Measurements from ENCODE around the gene OXSM. TPM values are rescaled to one million over a fixed set of nuclear protein-coding genes. Genes with fewer than 3 reads are reported as not detected.

OXSM gene
- total and polyA plus RNA-seq, 2 donors (not counting 3 experiments of a cell fraction or from before 2014, with no cell fraction given): 8.1 to 9.0 TPM

GRCh38 chr3:25820816-25821486 lies 31.1 kb downstream of the OXSM start:
- Histone ChIP-seq H3K4me3 (replicated peaks in 1 of 3; ENCODE audit: insufficient read depth in 1 of 3, low read depth in 1 of 3, low read length in 3 of 3) (no peak overlapping the region), H3K4me2 (ENCODE audit: insufficient read depth, low read length) (no peak overlapping the region), H3K27me3 (ENCODE audit: control insufficient read depth in 2 of 2, insufficient read depth in 2 of 2, low read length in 2 of 2) (peaks cover 0 to 2% of the 10 kb centered on the region in 2 experiments), H2AFZ (ENCODE audit: low read depth, low read length) (peak overlapping the region; percentile 3), H3K79me2 (ENCODE audit: control insufficient read depth, insufficient read depth, low read length) (no peaks in the 10 kb centered on the region), H3K9me1 (replicated peaks; ENCODE audit: control insufficient read depth, extremely low read depth, insufficient read depth, low read length) (no peaks in the 10 kb centered on the region), H3K4me1 (ENCODE audit: control insufficient read depth, extremely low read depth, insufficient read depth, low read length) (peaks cover 3% of the 10 kb centered on the region), H3K36me3 (ENCODE audit: control insufficient read depth in 2 of 2, extremely low read depth in 1 of 2, insufficient read depth in 2 of 2, low read length in 2 of 2) (no peaks in the 10 kb centered on the region), H3K9me3 (replicated peaks; ENCODE audit: control insufficient read depth, insufficient read depth, low read length) (no peaks in the 10 kb centered on the region), H4K20me1 (replicated peaks; ENCODE audit: control insufficient read depth, extremely low read depth, insufficient read depth, low read length) (no peaks in the 10 kb centered on the region), H3K27ac (ENCODE audit: insufficient read depth, low read depth, low read length) (no peak overlapping the region), H3K9ac (replicated peaks; ENCODE audit: extremely low read depth, insufficient read depth, low read length) (no peak overlapping the region)
- FAIRE-seq (no peak), DNase-seq (ENCODE audit: low read depth, low spot score) (no peak)
- dilution Hi-C loops (cut with MboI; ENCODE audit: extremely low pct_ligation_motif_present, low sequenced_read_pairs): no loop called here
- intact Hi-C loops (cut with micrococcal nuclease): no loop called here
- no peak for TF ChIP-seq FOS (IDR thresholded peaks at IDR 0.05; ENCODE audit: borderline replicate concordance, insufficient read depth, low read length)
- TF ChIP-seq, protein P1, sequence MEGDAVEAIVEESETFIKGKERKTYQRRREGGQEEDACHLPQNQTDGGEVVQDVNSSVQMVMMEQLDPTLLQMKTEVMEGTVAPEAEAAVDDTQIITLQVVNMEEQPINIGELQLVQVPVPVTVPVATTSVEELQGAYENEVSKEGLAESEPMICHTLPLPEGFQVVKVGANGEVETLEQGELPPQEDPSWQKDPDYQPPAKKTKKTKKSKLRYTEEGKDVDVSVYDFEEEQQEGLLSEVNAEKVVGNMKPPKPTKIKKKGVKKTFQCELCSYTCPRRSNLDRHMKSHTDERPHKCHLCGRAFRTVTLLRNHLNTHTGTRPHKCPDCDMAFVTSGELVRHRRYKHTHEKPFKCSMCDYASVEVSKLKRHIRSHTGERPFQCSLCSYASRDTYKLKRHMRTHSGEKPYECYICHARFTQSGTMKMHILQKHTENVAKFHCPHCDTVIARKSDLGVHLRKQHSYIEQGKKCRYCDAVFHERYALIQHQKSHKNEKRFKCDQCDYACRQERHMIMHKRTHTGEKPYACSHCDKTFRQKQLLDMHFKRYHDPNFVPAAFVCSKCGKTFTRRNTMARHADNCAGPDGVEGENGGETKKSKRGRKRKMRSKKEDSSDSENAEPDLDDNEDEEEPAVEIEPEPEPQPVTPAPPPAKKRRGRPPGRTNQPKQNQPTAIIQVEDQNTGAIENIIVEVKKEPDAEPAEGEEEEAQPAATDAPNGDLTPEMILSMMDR (IDR thresholded peaks at IDR 0.05; ENCODE audit: extremely low read depth in 1 of 2, insufficient read depth in 1 of 2, low read depth in 1 of 2, low read length in 2 of 2): no peak
- no peak for TF ChIP-seq POLR2A (IDR thresholded peaks at IDR 0.05; ENCODE audit: low read depth, low read length)
- no peak for TF ChIP-seq POLR2AphosphoS5 (IDR thresholded peaks at IDR 0.05; ENCODE audit: insufficient read depth, low read depth, low read length)
- POLR2A ChIA-PET: no interaction called here
- CTCF ChIA-PET: interaction anchor here (0.9 to 2.9 kb wide), 4 partner anchors 11 to 37 kb away, joined by 3 to 7 read pairs (median 4); partner anchors contain the start of gene NGLY1
- BruUV-seq (replicated peaks): no TSS peak

All from endothelial cell of umbilical vein (primary cell).